Activated naive CD8-positive, alpha-beta T cell treated with anti-CD3 and anti-CD28 coated beads, Interleukin-2, amount 10 ng/mL, durations not matched to agents 7 days and 5 days (primary cell): ENCODE data around the gene CCDC87. TPM values are rescaled to one million over a fixed set of nuclear protein-coding genes. Genes with fewer than 3 reads are reported as not detected.

Experiments used
- ATAC-seq: fragments of 150-1000 bp; cut with Tn5 transposase; one replicate; pipeline ENCODE4 v1.10.0; 2021; ENCODE audit warnings: low read depth, moderate library complexity
- POLR2A ChIA-PET: fragments of 350-600 bp; sonication (Branson Sonifier 250); formaldehyde crosslinking; loops from one replicate; lab custom pipeline; 2021; ENCODE audit warnings: antibody characterized with exemption; lab: Charles Lee
- DNase-seq: peaks from one replicate; pipeline ENCODE4 v3.0.0; 2021
- H3K27ac Mint-ChIP-seq: one replicate; pipeline ENCODE4 v1.8.0; 2022; ENCODE audit warnings: mild to moderate bottlenecking, mixed read lengths
- H3K27me3 Mint-ChIP-seq: one replicate; pipeline ENCODE4 v1.8.0; 2022; ENCODE audit warnings: mild to moderate bottlenecking, moderate library complexity, mixed read lengths
- H3K36me3 Mint-ChIP-seq: one replicate; pipeline ENCODE4 v1.8.0; 2021; ENCODE audit warnings: mild to moderate bottlenecking, mixed read lengths
- H3K4me1 Mint-ChIP-seq: one replicate; pipeline ENCODE4 v1.8.0; 2021; ENCODE audit warnings: mixed read lengths
- H3K4me3 Mint-ChIP-seq: one replicate; pipeline ENCODE4 v1.8.0; 2022; ENCODE audit warnings: mild to moderate bottlenecking, moderate library complexity, mixed read lengths
- H3K9me3 Mint-ChIP-seq: one replicate; pipeline ENCODE4 v1.8.0; 2021; ENCODE audit warnings: mixed read lengths
- total RNA-seq, 2 experiments: library from RNA; stranded (reverse); gene quantifications; one replicate each; pipeline ENCODE4 v1.2.3, GENCODE V29; 2021

Gene CCDC87
- total RNA-seq, 2 experiments from 2014 or later: 0.09 to 0.14 TPM

GRCh38 chr11:66566221-66566620, 26.6 kb downstream of the CCDC87 start:
- DNase-seq (no peak), ATAC-seq (no peak)
- Mint-ChIP-seq H3K9me3 (no peaks in the 10 kb centered on the region), H3K4me3 (no peak overlapping the region), H3K36me3 (no peaks in the 10 kb centered on the region), H3K27ac (no peak overlapping the region), H3K27me3 (peaks cover 25% of the 10 kb centered on the region), H3K4me1 (peaks cover 5% of the 10 kb centered on the region)
- POLR2A ChIA-PET: interaction anchor here (1.4 kb wide), 1 partner anchor 20 kb away, joined by 5 read pairs; the partner anchor contains the start of genes ACTN3 and ZDHHC24

- Mint-ChIP-seq H3K36me3 (no peaks in the 10 kb centered on the region), H3K27me3 (peaks cover 21% of the 10 kb centered on the region), H3K27ac (no peak overlapping the region), H3K4me1 (peaks cover 5% of the 10 kb centered on the region), H3K4me3 (no peak overlapping the region), H3K9me3 (no peaks in the 10 kb centered on the region)
- DNase-seq (no peak), ATAC-seq (no peak)
- POLR2A ChIA-PET: no interaction called here
Observed at GRCh38 chr11:66564984-66565383, 27.9 kb downstream of the CCDC87 start.

- H3K36me3 Mint-ChIP-seq: no peaks in the 10 kb centered on the region
Observed at GRCh38 chr11:66564538-66564937, 28.3 kb downstream of the CCDC87 start.

GRCh38 chr11:66563832-66564231, 29.0 kb downstream of the CCDC87 start:
- no peak for DNase-seq
- no peak overlapping the region for H3K27ac Mint-ChIP-seq
- no peak overlapping the region for H3K4me3 Mint-ChIP-seq
- H3K27me3 Mint-ChIP-seq: peaks cover 22% of the 10 kb centered on the region
- H3K9me3 Mint-ChIP-seq: no peaks in the 10 kb centered on the region
- POLR2A ChIA-PET: interaction anchor here (0.5 to 0.9 kb wide), 2 partner anchors 18 to 55 kb away, joined by 4 to 5 read pairs; partner anchors contain the start of gene ZDHHC24
- H3K4me1 Mint-ChIP-seq: peaks cover 5% of the 10 kb centered on the region
- ATAC-seq: no peak
- H3K36me3 Mint-ChIP-seq: no peaks in the 10 kb centered on the region

More at GRCh38 chr11:66564538-66564937, 28.3 kb downstream of the CCDC87 start:
- ATAC-seq (no peak), DNase-seq (no peak)
- no peaks in the 10 kb centered on the region for H3K9me3 Mint-ChIP-seq
- no peak overlapping the region for H3K27ac Mint-ChIP-seq
- POLR2A ChIA-PET: no interaction called here
- no peak overlapping the region for H3K4me3 Mint-ChIP-seq
- peaks cover 21% of the 10 kb centered on the region for H3K27me3 Mint-ChIP-seq
- H3K4me1 Mint-ChIP-seq: peaks cover 5% of the 10 kb centered on the region

GRCh38 chr11:66562907-66563583, 29.8 kb downstream of the CCDC87 start:
- Mint-ChIP-seq H3K36me3 (no peaks in the 10 kb centered on the region), H3K27ac (no peak overlapping the region), H3K9me3 (no peaks in the 10 kb centered on the region), H3K27me3 (peaks cover 21% of the 10 kb centered on the region), H3K4me1 (peaks cover 2% of the 10 kb centered on the region), H3K4me3 (no peak overlapping the region)
- POLR2A ChIA-PET: interaction anchor here (0.5 to 0.9 kb wide), 2 partner anchors 17 to 56 kb away, joined by 4 to 5 read pairs; partner anchors contain the start of gene ZDHHC24
- DNase-seq (no peak), ATAC-seq (no peak)

GRCh38 chr11:66562275-66562674, 30.6 kb downstream of the CCDC87 start:
- Mint-ChIP-seq H3K27me3 (peaks cover 14% of the 10 kb centered on the region), H3K9me3 (no peaks in the 10 kb centered on the region), H3K27ac (no peak overlapping the region), H3K36me3 (no peaks in the 10 kb centered on the region), H3K4me1 (peaks cover 2% of the 10 kb centered on the region), H3K4me3 (no peak overlapping the region)
- DNase-seq (no peak), ATAC-seq (no peak)
- POLR2A ChIA-PET: no interaction called here

GRCh38 chr11:66561975-66562248, 31.0 kb downstream of the CCDC87 start:
- DNase-seq: no peak
- POLR2A ChIA-PET: interaction anchor here (1.4 kb wide), 1 partner anchor 30 kb away, joined by 3 read pairs; no protein-coding TSS in a partner anchor
- H3K9me3 Mint-ChIP-seq: no peaks in the 10 kb centered on the region
- no peak overlapping the region for H3K4me3 Mint-ChIP-seq
- peaks cover 12% of the 10 kb centered on the region for H3K27me3 Mint-ChIP-seq
- ATAC-seq: no peak
- H3K27ac Mint-ChIP-seq: no peak overlapping the region
- no peaks in the 10 kb centered on the region for H3K36me3 Mint-ChIP-seq
- H3K4me1 Mint-ChIP-seq: no peaks in the 10 kb centered on the region

GRCh38 chr11:66561178-66561974, 31.5 kb downstream of the CCDC87 start:
- DNase-seq (no peak), ATAC-seq (no peak)
- Mint-ChIP-seq H3K27ac (no peak overlapping the region), H3K4me3 (no peak overlapping the region), H3K9me3 (no peaks in the 10 kb centered on the region), H3K27me3 (peaks cover 10% of the 10 kb centered on the region), H3K36me3 (no peaks in the 10 kb centered on the region), H3K4me1 (no peaks in the 10 kb centered on the region)
- POLR2A ChIA-PET: interaction anchor here (1.4 kb wide), 1 partner anchor 31 kb away, joined by 3 read pairs; no protein-coding TSS in a partner anchor

- no peaks in the 10 kb centered on the region for H3K36me3 Mint-ChIP-seq
- POLR2A ChIA-PET: interaction anchor here (0.6 kb wide), 1 partner anchor 52 kb away, joined by 9 read pairs; no protein-coding TSS in a partner anchor
- no peak overlapping the region for H3K4me3 Mint-ChIP-seq
Observed at GRCh38 chr11:66559866-66560676, 32.8 kb downstream of the CCDC87 start.

GRCh38 chr11:66559142-66559865, 33.6 kb downstream of the CCDC87 start:
- POLR2A ChIA-PET: interaction anchor here (0.6 kb wide), 1 partner anchor 52 kb away, joined by 9 read pairs; no protein-coding TSS in a partner anchor
- no peaks in the 10 kb centered on the region for H3K36me3 Mint-ChIP-seq
- H3K4me1 Mint-ChIP-seq: no peaks in the 10 kb centered on the region
- ATAC-seq (peak; percentile 62), DNase-seq (no peak)
- peaks cover 13% of the 10 kb centered on the region for H3K27me3 Mint-ChIP-seq
- H3K27ac Mint-ChIP-seq: no peak overlapping the region
- H3K9me3 Mint-ChIP-seq: no peaks in the 10 kb centered on the region
- H3K4me3 Mint-ChIP-seq: no peak overlapping the region

More at GRCh38 chr11:66559866-66560676, 32.8 kb downstream of the CCDC87 start:
- DNase-seq (no peak), ATAC-seq (no peak)
- Mint-ChIP-seq H3K9me3 (no peaks in the 10 kb centered on the region), H3K4me1 (no peaks in the 10 kb centered on the region), H3K27ac (no peak overlapping the region), H3K27me3 (peaks cover 11% of the 10 kb centered on the region)

GRCh38 chr11:66557733-66558326, 35.0 kb downstream of the CCDC87 start:
- Mint-ChIP-seq H3K4me3 (no peak overlapping the region), H3K27me3 (peaks cover 13% of the 10 kb centered on the region), H3K4me1 (no peaks in the 10 kb centered on the region), H3K36me3 (no peaks in the 10 kb centered on the region), H3K27ac (no peak overlapping the region), H3K9me3 (no peaks in the 10 kb centered on the region)
- POLR2A ChIA-PET: no interaction called here
- DNase-seq (no peak), ATAC-seq (no peak)

GRCh38 chr11:66556086-66556485, 36.8 kb downstream of the CCDC87 start:
- POLR2A ChIA-PET: no interaction called here
- Mint-ChIP-seq H3K4me1 (no peaks in the 10 kb centered on the region), H3K9me3 (no peaks in the 10 kb centered on the region), H3K27ac (no peak overlapping the region), H3K4me3 (no peak overlapping the region), H3K36me3 (no peaks in the 10 kb centered on the region), H3K27me3 (peaks cover 13% of the 10 kb centered on the region)
- ATAC-seq: no peak
- DNase-seq: no peak
